ENCODE data around the gene ZNF329.
A peak's percentile ranks its signal among the peaks of the same experiment; 100 is the strongest.

The ZNF329 gene

GRCh38 chr19:58150328-58150921 is at the start of gene ZNF329:
Gene ZNF329 (minus strand): TSS chr19:58150789. CDS start chr19:58129503, 21,286 bp downstream.
- no peaks in the 10 kb centered on the region for H3K27me3 ChIP-seq (ENCODE audit: insufficient read depth, low read length)
- no peaks in the 10 kb centered on the region for H3K36me3 ChIP-seq (ENCODE audit: insufficient read depth, low read length)
- peak within 1 kb of the TSS; percentile 65 for H2AFZ ChIP-seq (ENCODE audit: low read depth, low read length)
- peaks cover 10% of the 10 kb centered on the region for H3K9me3 ChIP-seq (ENCODE audit: low read length)
- H3K4me3 ChIP-seq (ENCODE audit: low read length) = peak within 1 kb of the TSS; percentile 75
- H3K4me1 ChIP-seq (ENCODE audit: insufficient read depth, low read length) = peaks cover 6% of the 10 kb centered on the region

DNA sequence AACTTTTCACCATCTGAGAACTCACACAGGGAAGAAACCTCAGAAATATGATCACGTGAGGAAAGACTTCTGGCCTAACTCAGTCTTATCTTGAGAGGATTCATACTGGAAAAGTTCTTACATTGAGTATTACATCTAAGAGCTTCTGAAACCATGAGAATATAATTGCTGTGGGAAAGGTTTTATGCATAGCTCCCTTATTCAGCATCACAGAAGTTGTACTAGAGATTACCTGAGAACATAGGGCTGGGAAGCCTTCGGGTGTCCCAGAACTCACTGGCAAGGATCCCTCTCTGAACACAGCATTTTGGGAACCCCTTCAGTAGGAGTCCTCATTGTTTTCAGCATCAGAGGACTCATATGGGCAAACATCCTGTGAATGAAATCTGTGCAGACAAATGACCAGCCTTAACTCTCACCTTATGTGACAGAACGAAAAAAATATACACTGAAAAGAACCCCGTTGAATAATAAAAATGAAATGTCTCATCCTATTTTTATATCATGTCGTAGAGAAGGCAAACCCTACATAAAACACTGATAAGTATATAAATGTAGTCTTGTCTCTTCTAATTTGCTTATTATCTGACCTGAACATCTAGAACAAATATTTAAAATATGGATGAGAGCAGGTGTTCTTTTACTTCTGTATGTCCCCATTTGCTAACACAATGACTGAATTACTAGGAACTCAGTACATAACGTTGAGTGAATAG is 46.5 kb upstream of the ZNF329 start:
- Histone ChIP-seq H3K36me3 (ENCODE audit: insufficient read depth, low read length) (peaks cover 93% of the 10 kb centered on the region), H3K4me3 (ENCODE audit: low read length) (no peak overlapping the region), H2AFZ (ENCODE audit: low read depth, low read length) (no peak overlapping the region), H3K9me3 (ENCODE audit: low read length) (peaks cover 92% of the 10 kb centered on the region), H3K27me3 (ENCODE audit: insufficient read depth, low read length) (no peaks in the 10 kb centered on the region), H3K4me1 (ENCODE audit: insufficient read depth, low read length) (no peaks in the 10 kb centered on the region)

DNA sequence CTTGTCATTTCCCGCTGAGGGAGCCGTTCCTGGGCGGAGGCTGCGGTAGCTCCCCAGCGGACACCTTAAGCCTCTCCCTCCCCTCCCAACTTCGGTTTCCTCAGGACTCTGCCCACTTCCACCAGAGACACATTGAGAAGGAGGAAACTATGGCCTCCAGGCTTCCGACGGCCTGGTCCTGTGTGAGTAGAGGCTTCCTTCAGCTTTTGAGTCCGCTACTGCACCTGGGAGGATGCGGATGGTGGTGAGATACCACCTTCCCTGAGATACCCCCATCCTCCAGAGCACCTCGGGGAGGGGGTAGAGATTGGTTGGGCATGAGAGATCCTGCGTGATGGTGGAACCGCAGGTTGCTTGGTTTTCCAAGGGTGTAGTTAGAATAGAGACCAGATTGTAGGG is 33.2 kb upstream of the ZNF329 start:
- Histone ChIP-seq H3K4me3 (ENCODE audit: low read length) (peak overlapping the region; percentile 79), H3K36me3 (ENCODE audit: insufficient read depth, low read length) (peaks cover 39% of the 10 kb centered on the region), H2AFZ (ENCODE audit: low read depth, low read length) (peak overlapping the region; percentile 53), H3K9me3 (ENCODE audit: low read length) (peaks cover 62% of the 10 kb centered on the region), H3K4me1 (ENCODE audit: insufficient read depth, low read length) (peaks cover 7% of the 10 kb centered on the region), H3K27me3 (ENCODE audit: insufficient read depth, low read length) (no peaks in the 10 kb centered on the region)

DNA sequence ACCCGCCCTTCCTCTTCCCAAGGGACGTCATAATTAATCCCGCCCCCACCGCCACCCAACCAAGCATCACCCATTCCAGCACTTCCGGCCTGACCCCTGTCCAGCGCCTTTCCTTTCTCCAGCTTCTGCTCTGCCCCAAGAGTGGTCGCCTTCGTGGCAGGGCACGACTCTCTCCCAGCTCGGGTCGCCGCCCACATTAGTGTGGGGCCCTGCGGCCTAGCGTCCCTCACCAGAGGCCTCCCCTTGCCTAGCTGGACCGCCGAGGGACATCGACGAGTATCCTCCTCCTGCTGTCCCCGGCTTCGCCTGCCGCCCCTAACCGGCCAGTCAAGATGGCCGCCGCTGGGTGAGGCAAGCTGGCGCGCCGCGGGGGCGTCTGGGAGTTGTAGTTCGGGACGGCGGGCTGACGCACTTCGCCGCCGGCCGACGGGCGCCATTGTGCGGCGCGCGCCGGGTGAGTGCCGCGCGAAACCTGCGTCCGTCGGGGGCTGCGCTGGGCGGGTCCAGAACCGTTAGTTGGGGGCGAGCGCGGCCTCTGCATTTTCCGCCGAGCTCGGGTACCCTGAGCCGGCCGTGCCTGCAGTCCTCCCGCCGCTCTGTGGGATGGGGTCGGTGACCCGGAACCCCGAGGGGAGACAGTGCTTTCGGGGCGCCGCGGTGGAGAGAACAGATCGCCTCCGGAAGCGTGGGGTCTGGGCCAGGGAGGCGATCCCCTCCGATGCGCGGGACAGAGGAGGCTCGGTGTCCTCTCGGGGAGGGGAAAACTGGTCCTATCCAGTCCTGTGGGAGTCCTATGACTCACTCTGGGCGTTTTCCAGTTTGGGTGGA is 32.6 kb upstream of the ZNF329 start, which contains the start of gene ZNF274:
Gene ZNF274, plus strand, starts transcription at position 73 of the 828 bp plus-strand sequence. CDS start 905 bp downstream, outside the sequence.
- Histone ChIP-seq H2AFZ (ENCODE audit: low read depth, low read length) (peak within 1 kb of the TSS; percentile 53), H3K4me1 (ENCODE audit: insufficient read depth, low read length) (peaks cover 7% of the 10 kb centered on the region), H3K27me3 (ENCODE audit: insufficient read depth, low read length) (no peaks in the 10 kb centered on the region), H3K9me3 (ENCODE audit: low read length) (peaks cover 64% of the 10 kb centered on the region), H3K4me3 (ENCODE audit: low read length) (peak within 1 kb of the TSS; percentile 79), H3K36me3 (ENCODE audit: insufficient read depth, low read length) (peaks cover 38% of the 10 kb centered on the region)

DNA sequence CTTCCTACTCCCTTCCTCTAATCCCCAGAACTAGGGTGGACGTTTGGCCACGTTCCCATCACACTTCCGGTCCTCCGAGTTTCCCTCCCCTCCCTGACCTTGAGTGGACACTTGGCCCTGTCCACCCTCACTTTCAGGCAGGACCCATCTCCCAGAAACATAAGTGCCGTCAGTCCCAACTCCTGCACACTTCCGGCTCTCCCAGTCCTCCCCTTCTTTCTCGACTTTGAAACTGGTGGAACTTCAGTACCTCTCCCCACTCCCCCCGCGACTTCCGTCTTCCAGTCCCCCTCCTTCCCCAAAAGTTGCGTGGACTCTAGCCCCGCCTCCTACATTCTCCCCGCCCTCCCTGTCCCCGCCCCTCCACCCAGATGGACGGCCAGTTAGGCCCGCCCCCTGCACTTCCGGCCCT is 32.0 kb upstream of the ZNF329 start:
- H3K4me3 ChIP-seq (ENCODE audit: low read length) = peak overlapping the region; percentile 79
- no peaks in the 10 kb centered on the region for H3K27me3 ChIP-seq (ENCODE audit: insufficient read depth, low read length)
- peaks cover 35% of the 10 kb centered on the region for H3K36me3 ChIP-seq (ENCODE audit: insufficient read depth, low read length)
- peaks cover 7% of the 10 kb centered on the region for H3K4me1 ChIP-seq (ENCODE audit: insufficient read depth, low read length)
- H2AFZ ChIP-seq (ENCODE audit: low read depth, low read length) = peak overlapping the region; percentile 53
- H3K9me3 ChIP-seq (ENCODE audit: low read length) = peaks cover 63% of the 10 kb centered on the region

GRCh38 chr19:58181902-58182576 is 31.4 kb upstream of the ZNF329 start:
- Histone ChIP-seq H3K36me3 (ENCODE audit: insufficient read depth, low read length) (peaks cover 29% of the 10 kb centered on the region), H2AFZ (ENCODE audit: low read depth, low read length) (no peak overlapping the region), H3K9me3 (ENCODE audit: low read length) (peaks cover 60% of the 10 kb centered on the region), H3K4me3 (ENCODE audit: low read length) (peak overlapping the region; percentile 79), H3K4me1 (ENCODE audit: insufficient read depth, low read length) (peaks cover 7% of the 10 kb centered on the region), H3K27me3 (ENCODE audit: insufficient read depth, low read length) (no peaks in the 10 kb centered on the region)

GRCh38 chr19:58170860-58171259 is 20.3 kb upstream of the ZNF329 start:
- H2AFZ ChIP-seq (ENCODE audit: low read depth, low read length) = no peak overlapping the region
- H3K4me1 ChIP-seq (ENCODE audit: insufficient read depth, low read length) = no peaks in the 10 kb centered on the region
- H3K9me3 ChIP-seq (ENCODE audit: low read length) = peaks cover 33% of the 10 kb centered on the region
- no peak overlapping the region for H3K4me3 ChIP-seq (ENCODE audit: low read length)
- H3K36me3 ChIP-seq (ENCODE audit: insufficient read depth, low read length) = no peaks in the 10 kb centered on the region
- H3K27me3 ChIP-seq (ENCODE audit: insufficient read depth, low read length) = no peaks in the 10 kb centered on the region

DNA sequence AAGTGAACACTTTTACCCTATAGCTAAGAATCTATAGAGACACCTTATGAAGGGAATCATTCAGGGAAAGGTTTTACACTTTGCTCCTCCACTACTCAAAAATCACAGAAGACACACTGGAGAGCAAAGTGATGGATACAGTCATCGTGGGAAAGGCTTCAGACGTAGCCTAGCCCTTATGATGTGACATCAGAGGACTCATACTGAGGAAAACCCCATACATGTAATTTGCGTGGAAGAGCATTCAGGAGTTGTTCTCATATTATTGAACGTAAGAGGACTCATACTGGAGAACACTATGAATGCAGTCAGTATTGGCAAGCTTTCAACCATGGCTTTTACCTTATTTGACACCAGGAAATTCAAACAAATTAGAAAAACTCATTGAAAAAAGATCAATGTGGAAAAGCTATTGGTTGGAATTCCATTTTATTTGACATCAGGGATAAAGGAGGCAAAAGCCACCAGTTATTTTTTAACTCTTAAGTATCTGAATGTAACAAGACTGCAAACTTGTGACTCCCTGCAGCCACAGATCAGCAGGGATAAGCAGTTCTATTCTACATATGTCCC is 16.2 kb upstream of the ZNF329 start:
- H3K4me1 ChIP-seq (ENCODE audit: insufficient read depth, low read length) = no peaks in the 10 kb centered on the region
- H3K36me3 ChIP-seq (ENCODE audit: insufficient read depth, low read length) = no peaks in the 10 kb centered on the region
- no peaks in the 10 kb centered on the region for H3K27me3 ChIP-seq (ENCODE audit: insufficient read depth, low read length)
- no peak overlapping the region for H2AFZ ChIP-seq (ENCODE audit: low read depth, low read length)
- peaks cover 27% of the 10 kb centered on the region for H3K9me3 ChIP-seq (ENCODE audit: low read length)
- H3K4me3 ChIP-seq (ENCODE audit: low read length) = no peak overlapping the region

- Histone ChIP-seq H3K4me1 (ENCODE audit: insufficient read depth, low read length) (no peaks in the 10 kb centered on the region), H2AFZ (ENCODE audit: low read depth, low read length) (no peak overlapping the region), H3K36me3 (ENCODE audit: insufficient read depth, low read length) (no peaks in the 10 kb centered on the region), H3K9me3 (ENCODE audit: low read length) (peaks cover 27% of the 10 kb centered on the region), H3K4me3 (ENCODE audit: low read length) (no peak overlapping the region), H3K27me3 (ENCODE audit: insufficient read depth, low read length) (no peaks in the 10 kb centered on the region)
Measured at GRCh38 chr19:58166268-58166667, 15.7 kb upstream of the ZNF329 start.

- H2AFZ ChIP-seq (ENCODE audit: low read depth, low read length) = no peak overlapping the region
- H3K9me3 ChIP-seq (ENCODE audit: low read length) = peaks cover 4% of the 10 kb centered on the region
- H3K36me3 ChIP-seq (ENCODE audit: insufficient read depth, low read length) = no peaks in the 10 kb centered on the region
- H3K27me3 ChIP-seq (ENCODE audit: insufficient read depth, low read length) = no peaks in the 10 kb centered on the region
- H3K4me1 ChIP-seq (ENCODE audit: insufficient read depth, low read length) = peaks cover 6% of the 10 kb centered on the region
- H3K4me3 ChIP-seq (ENCODE audit: low read length) = no peak overlapping the region
Measured at GRCh38 chr19:58157045-58157728, 6.6 kb upstream of the ZNF329 start.

- Histone ChIP-seq H3K9me3 (ENCODE audit: low read length) (peaks cover 4% of the 10 kb centered on the region), H3K27me3 (ENCODE audit: insufficient read depth, low read length) (no peaks in the 10 kb centered on the region), H3K4me1 (ENCODE audit: insufficient read depth, low read length) (peaks cover 6% of the 10 kb centered on the region), H3K4me3 (ENCODE audit: low read length) (peak overlapping the region; percentile 74), H2AFZ (ENCODE audit: low read depth, low read length) (peak overlapping the region; percentile 60), H3K36me3 (ENCODE audit: insufficient read depth, low read length) (no peaks in the 10 kb centered on the region)
Measured at GRCh38 chr19:58154679-58155648, 4.4 kb upstream of the ZNF329 start.
